ENCODE results near the gene CA5A. TPM values are rescaled to one million over a fixed set of nuclear protein-coding genes. Genes with fewer than 3 reads are reported as not detected.

CA5A gene
- total RNA-seq, 1 experiment from 2014 or later, result 1.7 TPM

- H3K4me1 Mint-ChIP-seq (ENCODE audit: low read depth, unreplicated experiment), result peaks cover 7% of the 10 kb centered on the region
- no peak for TF ChIP-seq CTCF (IDR thresholded peaks at IDR 0.05; ENCODE audit: insufficient read depth in 1 of 2, low read depth in 1 of 2, low read length in 1 of 2, severe bottlenecking in 1 of 2, unreplicated experiment in 1 of 2)
- no peak overlapping the region for H3K4me3 Mint-ChIP-seq (ENCODE audit: unreplicated experiment)
- no peaks in the 10 kb centered on the region for H3K27me3 ChIP-seq (replicated peaks; ENCODE audit: control insufficient read depth, insufficient read depth, low read length)
- no peak for DNase-seq
- peaks cover 6% of the 10 kb centered on the region for H3K36me3 ChIP-seq (ENCODE audit: control insufficient read depth, insufficient read depth, low read length)
- peaks cover 100% of the 10 kb centered on the region for H3K36me3 Mint-ChIP-seq (ENCODE audit: insufficient read depth, unreplicated experiment)
- no TSS peak for BruUV-seq (replicated peaks)
- peaks cover 11% of the 10 kb centered on the region; the same call in 1 of the 2 replicates for H3K4me1 ChIP-seq
- CTCF ChIA-PET, result no interaction called here
- no peaks in the 10 kb centered on the region for H3K9me3 ChIP-seq
- H3K27ac Mint-ChIP-seq (ENCODE audit: unreplicated experiment), result peak overlapping the region; percentile 55
- no peak overlapping the region for H3K4me3 ChIP-seq (ENCODE audit: low read depth, low read length)
- H3K27me3 Mint-ChIP-seq (ENCODE audit: insufficient read depth, unreplicated experiment), result no peaks in the 10 kb centered on the region
- POLR2A ChIA-PET, result no interaction called here
- no peaks in the 10 kb centered on the region for H3K9me3 Mint-ChIP-seq (ENCODE audit: unreplicated experiment)
- intact Hi-C loops (cut with micrococcal nuclease; ENCODE audit: unreplicated experiment), result no loop called here
Observed at GRCh38 chr16:87843678-87844105, 92.6 kb downstream of the CA5A start.

- H3K4me3 Mint-ChIP-seq (ENCODE audit: unreplicated experiment), result no peak overlapping the region
- ChIA-PET POLR2A (no interaction called here), CTCF (interaction anchor here (0.9 to 1.2 kb wide), 3 partner anchors 29 to 63 kb away, joined by 3 to 4 read pairs (median 3); no protein-coding TSS in a partner anchor)
- no peaks in the 10 kb centered on the region for H3K27me3 ChIP-seq (replicated peaks; ENCODE audit: control insufficient read depth, insufficient read depth, low read length)
- no peaks in the 10 kb centered on the region for H3K9me3 ChIP-seq
- H3K27me3 Mint-ChIP-seq (ENCODE audit: insufficient read depth, unreplicated experiment), result no peaks in the 10 kb centered on the region
- intact Hi-C loops (cut with micrococcal nuclease; ENCODE audit: unreplicated experiment), result no loop called here
- no TSS peak for BruUV-seq (replicated peaks)
- peak overlapping the region; percentile 67 for H3K27ac Mint-ChIP-seq (ENCODE audit: unreplicated experiment)
- no peak for DNase-seq
- peaks cover 7% of the 10 kb centered on the region for H3K4me1 Mint-ChIP-seq (ENCODE audit: low read depth, unreplicated experiment)
- peaks cover 100% of the 10 kb centered on the region for H3K36me3 Mint-ChIP-seq (ENCODE audit: insufficient read depth, unreplicated experiment)
- H3K4me3 ChIP-seq (ENCODE audit: low read depth, low read length), result no peak overlapping the region
- TF ChIP-seq CTCF (IDR thresholded peaks at IDR 0.05; ENCODE audit: insufficient read depth in 1 of 2, low read depth in 1 of 2, low read length in 1 of 2, severe bottlenecking in 1 of 2, unreplicated experiment in 1 of 2), result no peak
- H3K9me3 Mint-ChIP-seq (ENCODE audit: unreplicated experiment), result no peaks in the 10 kb centered on the region
- peaks cover 14% of the 10 kb centered on the region; the same call in 1 of the 2 replicates for H3K4me1 ChIP-seq
- H3K36me3 ChIP-seq (ENCODE audit: control insufficient read depth, insufficient read depth, low read length), result peaks cover 6% of the 10 kb centered on the region
Observed at GRCh38 chr16:87842209-87842869, 94.0 kb downstream of the CA5A start.

- H3K27me3 ChIP-seq (replicated peaks; ENCODE audit: control insufficient read depth, insufficient read depth, low read length), result no peaks in the 10 kb centered on the region
- Mint-ChIP-seq H3K4me1 (ENCODE audit: low read depth, unreplicated experiment) (peaks cover 7% of the 10 kb centered on the region), H3K27me3 (ENCODE audit: insufficient read depth, unreplicated experiment) (no peaks in the 10 kb centered on the region), H3K36me3 (ENCODE audit: insufficient read depth, unreplicated experiment) (peaks cover 100% of the 10 kb centered on the region), H3K4me3 (ENCODE audit: unreplicated experiment) (no peak overlapping the region), H3K27ac (ENCODE audit: unreplicated experiment) (peak overlapping the region; percentile 67), H3K9me3 (ENCODE audit: unreplicated experiment) (no peaks in the 10 kb centered on the region)
- H3K4me1 ChIP-seq, result peaks cover 14% of the 10 kb centered on the region; the same call in 1 of the 2 replicates
- H3K9me3 ChIP-seq, result no peaks in the 10 kb centered on the region
- TF ChIP-seq CTCF (IDR thresholded peaks at IDR 0.05; ENCODE audit: insufficient read depth in 1 of 2, low read depth in 1 of 2, low read length in 1 of 2, severe bottlenecking in 1 of 2, unreplicated experiment in 1 of 2), result no peak
- no TSS peak for BruUV-seq (replicated peaks)
- H3K36me3 ChIP-seq (ENCODE audit: control insufficient read depth, insufficient read depth, low read length), result peaks cover 7% of the 10 kb centered on the region
- no peak overlapping the region for H3K4me3 ChIP-seq (ENCODE audit: low read depth, low read length)
- no peak for DNase-seq
- ChIA-PET POLR2A (no interaction called here), CTCF (interaction anchor here (0.9 to 1.0 kb wide), 2 partner anchors 30 to 63 kb away, joined by 3 to 4 read pairs; no protein-coding TSS in a partner anchor)
- intact Hi-C loops (cut with micrococcal nuclease; ENCODE audit: unreplicated experiment), result no loop called here
Observed at GRCh38 chr16:87841340-87842208, 94.8 kb downstream of the CA5A start.
